Endodermal cell (in vitro differentiated cells): ENCODE data around the gene DACH1. TPM values are rescaled to one million over a fixed set of nuclear protein-coding genes. Genes with fewer than 3 reads are reported as not detected.

ENCODE experiments used
- DNase-seq: peaks from one replicate; pipeline ENCODE4 v3.0.0-alpha.2; 2017
- H3K27ac ChIP-seq: 2 replicates; pipeline ENCODE4 v1.5.1; 2013; ENCODE audit warnings: mild to moderate bottlenecking, low read depth, low read length, moderate library complexity
- H3K27me3 ChIP-seq: 2 replicates; pipeline ENCODE4 v1.6.1; 2013; ENCODE audit warnings: mild to moderate bottlenecking, low read length, moderate library complexity; ENCODE audit not compliant: insufficient read depth, control insufficient read depth, poor library complexity, severe bottlenecking
- H3K36me3 ChIP-seq: 2 replicates; pipeline ENCODE4 v1.7.0; 2013; ENCODE audit warnings: mild to moderate bottlenecking, low read length, moderate library complexity; ENCODE audit not compliant: control insufficient read depth, insufficient read depth
- H3K4me1 ChIP-seq: one replicate; pipeline ENCODE4 v1.7.0; 2013; ENCODE audit warnings: low read length; ENCODE audit not compliant: control insufficient read depth, insufficient read depth
- H3K4me3 ChIP-seq: 2 replicates; pipeline ENCODE4 v1.5.1; 2013; ENCODE audit warnings: mild to moderate bottlenecking, low read length, moderate library complexity
- H3K9ac ChIP-seq: 2 replicates; pipeline ENCODE4 v1.6.1; 2013; ENCODE audit warnings: mild to moderate bottlenecking, low read length, moderate library complexity; ENCODE audit not compliant: poor library complexity, severe bottlenecking; ENCODE audit errors: extremely low read depth
- H3K9me3 ChIP-seq: 2 replicates; pipeline ENCODE4 v1.6.1; 2013; ENCODE audit warnings: mild to moderate bottlenecking, low read length, moderate library complexity; ENCODE audit not compliant: control insufficient read depth
- H3K27ac Mint-ChIP-seq: 2 replicates; pipeline ENCODE4 v1.8.0; 2020; ENCODE audit warnings: mixed read lengths
- H3K27me3 Mint-ChIP-seq: 2 replicates; pipeline ENCODE4 v1.8.0; 2021; ENCODE audit warnings: mild to moderate bottlenecking, mixed read lengths; ENCODE audit not compliant: insufficient read depth
- H3K36me3 Mint-ChIP-seq: 2 replicates; pipeline ENCODE4 v1.8.0; 2020; ENCODE audit warnings: low read depth, mixed read lengths
- H3K4me1 Mint-ChIP-seq: 2 replicates; pipeline ENCODE4 v1.8.0; 2020; ENCODE audit warnings: mixed read lengths
- H3K4me3 Mint-ChIP-seq: 2 replicates; pipeline ENCODE4 v1.8.0; 2020; ENCODE audit warnings: mild to moderate bottlenecking, moderate library complexity, mixed read lengths
- H3K9me3 Mint-ChIP-seq: 2 replicates; pipeline ENCODE4 v1.8.0; 2020; ENCODE audit warnings: mild to moderate bottlenecking, mixed read lengths
- WGBS, 2 experiments: methylation state at CpG; one replicate each; pipeline versions ENCODE4 v1.1.5 to v1.1.7; 2013; ENCODE audit warnings: missing lambda C conversion rate in 2 of 2, mixed read lengths in 1 of 2; ENCODE audit not compliant: insufficient coverage in 1 of 2, insufficient read length in 1 of 2; 5-methylcytosine and 5-hydroxymethylcytosine counted together
- total RNA-seq, 2 donors: library from RNA; stranded (reverse); fragmentation: NEBNext Ultra II Directional in 1 of 2; extraction: Animal tissue kit (Norgen Biotek cat#: 25700) in 1 of 2; gene quantifications; 2 replicates in 1 of 2; 3 replicates in 1 of 2; pipeline ENCODE4 v1.2.1, GENCODE V29; 2021
- TF ChIP-seq, protein P1 (sequence below): fragments of 200-600 bp; sonication (generic); conservative IDR thresholded peaks from 2 replicates; pipeline ENCODE4 v1.5.0; 2021; ENCODE audit warnings: antibody characterized with exemption, mild to moderate bottlenecking

Gene DACH1
- total RNA-seq, 2 donors from 2014 or later, result 0.81 to 1.2 TPM

DNA sequence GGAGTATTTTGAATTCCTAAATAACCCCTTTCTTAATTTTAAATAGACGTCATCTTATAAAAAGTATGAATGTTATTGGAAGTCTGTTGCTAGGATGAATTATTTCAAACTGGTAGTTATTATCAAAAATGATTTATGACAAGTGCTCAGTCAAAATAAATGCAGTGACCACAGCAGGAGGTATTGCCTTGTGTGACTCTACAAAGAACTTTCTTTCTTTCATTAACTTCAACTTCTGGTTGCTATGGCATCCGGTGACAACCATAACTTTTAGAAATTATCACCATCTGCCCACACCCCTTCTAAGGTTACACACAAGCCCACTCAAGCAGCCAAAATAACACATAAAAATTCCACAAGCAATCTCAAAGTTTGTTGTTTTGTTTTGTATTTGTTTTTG, 189.9 kb downstream of the DACH1 start:
- DNase-seq, result no peak
- no peak overlapping the region for H3K27ac Mint-ChIP-seq
- no peaks in the 10 kb centered on the region for H3K36me3 ChIP-seq
- H3K4me3 Mint-ChIP-seq, result no peak overlapping the region
- H3K27ac ChIP-seq, result peak overlapping the region; percentile 66
- no peaks in the 10 kb centered on the region for H3K9me3 ChIP-seq
- no peaks in the 10 kb centered on the region for H3K9me3 Mint-ChIP-seq
- 92% methylated on average over 2 of the region's 2 CpGs; no CpG with 5 or more reads in 1 of the 2 experiments for WGBS, 2 experiments
- H3K4me1 ChIP-seq, result no peaks in the 10 kb centered on the region
- H3K36me3 Mint-ChIP-seq, result no peaks in the 10 kb centered on the region
- peaks cover 26% of the 10 kb centered on the region for H3K27me3 Mint-ChIP-seq
- H3K4me3 ChIP-seq, result no peak overlapping the region
- H3K27me3 ChIP-seq, result peaks cover 9% of the 10 kb centered on the region
- no peak overlapping the region for H3K9ac ChIP-seq
- TF ChIP-seq, protein P1, sequence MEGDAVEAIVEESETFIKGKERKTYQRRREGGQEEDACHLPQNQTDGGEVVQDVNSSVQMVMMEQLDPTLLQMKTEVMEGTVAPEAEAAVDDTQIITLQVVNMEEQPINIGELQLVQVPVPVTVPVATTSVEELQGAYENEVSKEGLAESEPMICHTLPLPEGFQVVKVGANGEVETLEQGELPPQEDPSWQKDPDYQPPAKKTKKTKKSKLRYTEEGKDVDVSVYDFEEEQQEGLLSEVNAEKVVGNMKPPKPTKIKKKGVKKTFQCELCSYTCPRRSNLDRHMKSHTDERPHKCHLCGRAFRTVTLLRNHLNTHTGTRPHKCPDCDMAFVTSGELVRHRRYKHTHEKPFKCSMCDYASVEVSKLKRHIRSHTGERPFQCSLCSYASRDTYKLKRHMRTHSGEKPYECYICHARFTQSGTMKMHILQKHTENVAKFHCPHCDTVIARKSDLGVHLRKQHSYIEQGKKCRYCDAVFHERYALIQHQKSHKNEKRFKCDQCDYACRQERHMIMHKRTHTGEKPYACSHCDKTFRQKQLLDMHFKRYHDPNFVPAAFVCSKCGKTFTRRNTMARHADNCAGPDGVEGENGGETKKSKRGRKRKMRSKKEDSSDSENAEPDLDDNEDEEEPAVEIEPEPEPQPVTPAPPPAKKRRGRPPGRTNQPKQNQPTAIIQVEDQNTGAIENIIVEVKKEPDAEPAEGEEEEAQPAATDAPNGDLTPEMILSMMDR, result no peak
- H3K4me1 Mint-ChIP-seq, result no peaks in the 10 kb centered on the region

DNA sequence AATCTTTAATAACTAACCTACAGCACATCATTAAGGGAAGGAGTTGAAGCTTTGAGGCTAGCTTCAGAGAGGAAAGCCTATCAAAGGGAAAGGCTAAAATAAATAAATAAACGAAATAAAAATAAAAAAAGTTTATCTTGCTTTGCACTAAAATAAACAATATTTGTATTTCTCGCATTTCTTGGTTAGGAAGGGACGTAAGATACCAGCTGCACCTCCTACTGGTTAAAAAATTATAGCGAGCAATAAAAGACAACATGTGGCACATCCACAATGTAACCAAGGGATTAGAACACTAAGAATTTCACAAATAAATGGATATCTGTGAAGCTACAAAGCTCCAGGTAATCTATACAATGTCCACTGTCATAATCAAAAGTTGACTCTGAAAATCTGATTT, 194.5 kb downstream of the DACH1 start:
- no peaks in the 10 kb centered on the region for H3K36me3 ChIP-seq
- H3K27ac ChIP-seq, result no peak overlapping the region
- no peak for DNase-seq
- H3K9me3 ChIP-seq, result no peaks in the 10 kb centered on the region
- no peaks in the 10 kb centered on the region for H3K4me1 ChIP-seq
- no peaks in the 10 kb centered on the region for H3K4me1 Mint-ChIP-seq
- peaks cover 8% of the 10 kb centered on the region for H3K9me3 Mint-ChIP-seq
- WGBS, 2 experiments, result 76 to 93% methylated on average over 3 of the region's 4 CpGs
- H3K27ac Mint-ChIP-seq, result no peak overlapping the region
- TF ChIP-seq, protein P1, result peak; percentile 58
- H3K9ac ChIP-seq, result no peak overlapping the region
- no peak overlapping the region for H3K4me3 ChIP-seq
- no peak overlapping the region for H3K4me3 Mint-ChIP-seq
- no peaks in the 10 kb centered on the region for H3K36me3 Mint-ChIP-seq
- no peaks in the 10 kb centered on the region for H3K27me3 ChIP-seq
- H3K27me3 Mint-ChIP-seq, result peaks cover under 1% of the 10 kb centered on the region

DNA sequence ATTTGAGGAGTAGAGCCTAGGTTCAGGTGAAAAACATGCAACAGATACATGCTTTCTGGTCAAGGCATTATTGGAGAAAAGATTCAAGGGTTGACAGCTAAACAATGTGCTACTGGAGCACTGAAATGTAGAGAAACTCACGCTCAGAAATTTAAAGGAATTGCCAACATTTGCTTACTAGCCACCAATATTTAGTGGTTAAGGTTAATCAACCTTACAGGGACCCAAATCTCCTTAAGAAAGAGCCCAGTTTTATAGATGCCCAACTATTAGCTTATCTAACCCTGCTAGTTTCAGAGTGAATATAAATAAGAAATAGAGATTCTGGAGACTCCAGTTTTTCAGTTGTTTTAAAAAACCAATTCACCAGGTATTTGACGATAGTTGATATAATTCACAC, 203.6 kb downstream of the DACH1 start:
- 91% methylated on average over 2 of the region's 2 CpGs; no CpG with 5 or more reads in 1 of the 2 experiments for WGBS, 2 experiments

More for the DNA sequence above, 203.6 kb downstream of the DACH1 start:
- H3K9me3 ChIP-seq, result no peaks in the 10 kb centered on the region
- no peak overlapping the region for H3K27ac ChIP-seq
- H3K27ac Mint-ChIP-seq, result no peak overlapping the region
- H3K27me3 ChIP-seq, result no peaks in the 10 kb centered on the region
- H3K9ac ChIP-seq, result no peak overlapping the region
- H3K27me3 Mint-ChIP-seq, result no peaks in the 10 kb centered on the region
- H3K4me3 Mint-ChIP-seq, result no peak overlapping the region
- H3K36me3 ChIP-seq, result no peaks in the 10 kb centered on the region
- H3K9me3 Mint-ChIP-seq, result no peaks in the 10 kb centered on the region
- H3K4me1 ChIP-seq, result no peaks in the 10 kb centered on the region
- no peak for DNase-seq
- no peaks in the 10 kb centered on the region for H3K4me1 Mint-ChIP-seq
- TF ChIP-seq, protein P1, result no peak
- no peak overlapping the region for H3K4me3 ChIP-seq
- no peaks in the 10 kb centered on the region for H3K36me3 Mint-ChIP-seq
